GM10266 (cell line): ENCODE data around the gene FAM117B.
A peak's percentile ranks its signal among the peaks of the same experiment; 100 is the strongest.

Source experiments
- DNase-seq: peaks from one replicate; pipeline ENCODE4 v3.0.0; 2012; ENCODE audit errors: extremely low spot score
- CTCF ChIP-seq: IDR thresholded peaks from 2 replicates; pipeline ENCODE4 v1.5.1; 2012; ENCODE audit warnings: mild to moderate bottlenecking, low read depth; ENCODE audit not compliant: control insufficient read depth, insufficient read depth; ENCODE audit errors: missing control alignments

Gene FAM117B

GRCh38 chr2:202634556-202635427 is at the start of gene FAM117B:
Gene FAM117B, plus strand, starts transcription at chr2:202634969. Its CDS starts 219 bp downstream, at chr2:202635188.
- peak; percentile 15 for TF ChIP-seq CTCF
- DNase-seq = peak; percentile 96

GRCh38 chr2:202588647-202589581 is 45.9 kb upstream of the FAM117B start:
- peak; percentile 73 for DNase-seq

GRCh38 chr2:202589582-202589949 is 45.2 kb upstream of the FAM117B start:
- TF ChIP-seq CTCF = no peak
- DNase-seq = no peak

More at GRCh38 chr2:202588647-202589581, 45.9 kb upstream of the FAM117B start:
- TF ChIP-seq CTCF = peak; percentile 88

DNA sequence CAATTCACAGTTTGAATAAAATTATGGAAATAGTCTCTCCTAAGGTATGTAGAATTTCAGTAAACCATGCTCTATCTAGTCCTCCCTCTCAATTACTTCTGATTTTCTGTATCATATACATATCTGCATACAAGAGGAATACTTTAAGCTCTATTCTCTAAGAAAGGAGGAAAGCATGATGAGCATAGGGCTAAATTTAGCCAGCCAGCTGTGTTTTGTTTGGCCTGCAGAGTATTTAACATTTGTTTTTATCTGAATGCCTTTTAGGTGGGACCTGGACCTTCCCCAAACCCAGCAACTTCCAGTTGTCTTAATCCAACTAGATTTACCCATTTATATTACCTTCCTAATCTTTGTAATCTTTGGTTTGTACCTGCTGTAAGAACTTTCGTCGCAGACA is 42.2 kb upstream of the FAM117B start:
- DNase-seq = no peak
- TF ChIP-seq CTCF = no peak

GRCh38 chr2:202599105-202599504 is 35.7 kb upstream of the FAM117B start:
- no peak for TF ChIP-seq CTCF

DNA sequence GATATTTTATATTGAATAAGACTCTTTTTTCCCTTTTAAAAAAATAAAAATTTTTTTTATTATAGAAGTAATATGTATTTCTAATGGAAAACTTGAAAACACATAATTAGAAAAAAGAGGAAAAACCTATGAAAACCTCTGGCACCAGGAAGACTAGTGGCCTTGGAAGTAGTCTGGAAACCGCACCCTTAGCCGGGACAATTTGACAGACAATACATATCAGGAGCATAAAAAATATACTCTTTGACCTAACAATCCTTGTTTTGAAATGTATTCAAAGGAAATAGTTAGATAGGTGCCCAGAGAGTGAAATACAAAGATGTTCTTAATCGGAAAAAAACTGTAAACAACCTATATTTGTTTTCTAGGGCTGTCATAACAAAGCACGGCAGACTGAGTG is 34.9 kb upstream of the FAM117B start:
- no peak for DNase-seq
- TF ChIP-seq CTCF = no peak

More at GRCh38 chr2:202599105-202599504, 35.7 kb upstream of the FAM117B start:
- DNase-seq = no peak
